ENCODE results near the gene KIF26A. TPM values are rescaled to one million over a fixed set of nuclear protein-coding genes. Genes with fewer than 3 reads are reported as not detected.

KIF26A gene
- total RNA-seq, 1 donor from 2014 or later: 1.4 TPM

- H3K9ac ChIP-seq (ENCODE audit: low read length): no peak overlapping the region
- no peak overlapping the region for H3K27ac ChIP-seq (ENCODE audit: low read depth, low read length)
- peaks cover 2% of the 10 kb centered on the region for H3K9me3 Mint-ChIP-seq (ENCODE audit: unreplicated experiment)
- no peak overlapping the region for H3K4me3 Mint-ChIP-seq (ENCODE audit: unreplicated experiment)
- no peaks in the 10 kb centered on the region for H3K36me3 ChIP-seq (ENCODE audit: insufficient read depth, low read length)
- no peaks in the 10 kb centered on the region for H3K79me2 ChIP-seq (ENCODE audit: insufficient read depth, low read length)
- no peaks in the 10 kb centered on the region for H3K9me3 ChIP-seq (ENCODE audit: insufficient read depth, low read depth, low read length)
- no peak overlapping the region for H2AFZ ChIP-seq (ENCODE audit: low read depth, low read length)
- no peaks in the 10 kb centered on the region for H3K36me3 Mint-ChIP-seq (ENCODE audit: low read depth, unreplicated experiment)
- DNase-seq (ENCODE audit: low read depth) (no peak), FAIRE-seq (no peak)
- H3K4me2 ChIP-seq (ENCODE audit: low read length): no peak overlapping the region
- H4K20me1 ChIP-seq (ENCODE audit: insufficient read depth, low read length): no peaks in the 10 kb centered on the region
- H3K4me3 ChIP-seq (ENCODE audit: insufficient read depth, low read depth, low read length): no peak overlapping the region
- no peaks in the 10 kb centered on the region for H3K4me1 ChIP-seq (ENCODE audit: insufficient read depth, low read length)
- no peaks in the 10 kb centered on the region for H3K4me1 Mint-ChIP-seq (ENCODE audit: low read depth, unreplicated experiment)
- H3K27ac Mint-ChIP-seq (ENCODE audit: unreplicated experiment): no peak overlapping the region
- H3K27me3 ChIP-seq (ENCODE audit: insufficient read depth, low read length): no peaks in the 10 kb centered on the region
- TF ChIP-seq, protein P1, sequence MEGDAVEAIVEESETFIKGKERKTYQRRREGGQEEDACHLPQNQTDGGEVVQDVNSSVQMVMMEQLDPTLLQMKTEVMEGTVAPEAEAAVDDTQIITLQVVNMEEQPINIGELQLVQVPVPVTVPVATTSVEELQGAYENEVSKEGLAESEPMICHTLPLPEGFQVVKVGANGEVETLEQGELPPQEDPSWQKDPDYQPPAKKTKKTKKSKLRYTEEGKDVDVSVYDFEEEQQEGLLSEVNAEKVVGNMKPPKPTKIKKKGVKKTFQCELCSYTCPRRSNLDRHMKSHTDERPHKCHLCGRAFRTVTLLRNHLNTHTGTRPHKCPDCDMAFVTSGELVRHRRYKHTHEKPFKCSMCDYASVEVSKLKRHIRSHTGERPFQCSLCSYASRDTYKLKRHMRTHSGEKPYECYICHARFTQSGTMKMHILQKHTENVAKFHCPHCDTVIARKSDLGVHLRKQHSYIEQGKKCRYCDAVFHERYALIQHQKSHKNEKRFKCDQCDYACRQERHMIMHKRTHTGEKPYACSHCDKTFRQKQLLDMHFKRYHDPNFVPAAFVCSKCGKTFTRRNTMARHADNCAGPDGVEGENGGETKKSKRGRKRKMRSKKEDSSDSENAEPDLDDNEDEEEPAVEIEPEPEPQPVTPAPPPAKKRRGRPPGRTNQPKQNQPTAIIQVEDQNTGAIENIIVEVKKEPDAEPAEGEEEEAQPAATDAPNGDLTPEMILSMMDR (IDR thresholded peaks at IDR 0.05; ENCODE audit: insufficient read depth, low read depth, low read length): no peak
- TF ChIP-seq EZH2 (IDR thresholded peaks at IDR 0.05; ENCODE audit: insufficient read depth, low read length): no peak
- peaks cover 47% of the 10 kb centered on the region for H3K27me3 Mint-ChIP-seq (ENCODE audit: low read depth, unreplicated experiment)
Measured at GRCh38 chr14:104215706-104216334, 77.4 kb downstream of the KIF26A start.

GRCh38 chr14:104216457-104216856 is 78.1 kb downstream of the KIF26A start:
- H3K4me3 ChIP-seq (ENCODE audit: insufficient read depth, low read depth, low read length): no peak overlapping the region
- no peak overlapping the region for H3K9ac ChIP-seq (ENCODE audit: low read length)
- Mint-ChIP-seq H3K27me3 (ENCODE audit: low read depth, unreplicated experiment) (peaks cover 45% of the 10 kb centered on the region), H3K9me3 (ENCODE audit: unreplicated experiment) (peaks cover 2% of the 10 kb centered on the region), H3K4me3 (ENCODE audit: unreplicated experiment) (no peak overlapping the region), H3K4me1 (ENCODE audit: low read depth, unreplicated experiment) (no peaks in the 10 kb centered on the region), H3K36me3 (ENCODE audit: low read depth, unreplicated experiment) (no peaks in the 10 kb centered on the region), H3K27ac (ENCODE audit: unreplicated experiment) (no peak overlapping the region)
- FAIRE-seq (no peak), DNase-seq (ENCODE audit: low read depth) (no peak)
- H3K79me2 ChIP-seq (ENCODE audit: insufficient read depth, low read length): no peaks in the 10 kb centered on the region
- H4K20me1 ChIP-seq (ENCODE audit: insufficient read depth, low read length): no peaks in the 10 kb centered on the region
- H3K4me2 ChIP-seq (ENCODE audit: low read length): no peak overlapping the region
- no peaks in the 10 kb centered on the region for H3K9me3 ChIP-seq (ENCODE audit: insufficient read depth, low read depth, low read length)
- no peak overlapping the region for H2AFZ ChIP-seq (ENCODE audit: low read depth, low read length)
- H3K27me3 ChIP-seq (ENCODE audit: insufficient read depth, low read length): no peaks in the 10 kb centered on the region
- no peak overlapping the region for H3K27ac ChIP-seq (ENCODE audit: low read depth, low read length)
- TF ChIP-seq, protein P1 (IDR thresholded peaks at IDR 0.05; ENCODE audit: insufficient read depth, low read depth, low read length): no peak
- no peak for TF ChIP-seq EZH2 (IDR thresholded peaks at IDR 0.05; ENCODE audit: insufficient read depth, low read length)
- no peaks in the 10 kb centered on the region for H3K4me1 ChIP-seq (ENCODE audit: insufficient read depth, low read length)
- H3K36me3 ChIP-seq (ENCODE audit: insufficient read depth, low read length): no peaks in the 10 kb centered on the region

Data from astrocyte (in vitro differentiated cells and primary cell).